Measurements from ENCODE around the gene SUSD2.
A peak's percentile ranks its signal among the peaks of the same experiment; 100 is the strongest.

DNA sequence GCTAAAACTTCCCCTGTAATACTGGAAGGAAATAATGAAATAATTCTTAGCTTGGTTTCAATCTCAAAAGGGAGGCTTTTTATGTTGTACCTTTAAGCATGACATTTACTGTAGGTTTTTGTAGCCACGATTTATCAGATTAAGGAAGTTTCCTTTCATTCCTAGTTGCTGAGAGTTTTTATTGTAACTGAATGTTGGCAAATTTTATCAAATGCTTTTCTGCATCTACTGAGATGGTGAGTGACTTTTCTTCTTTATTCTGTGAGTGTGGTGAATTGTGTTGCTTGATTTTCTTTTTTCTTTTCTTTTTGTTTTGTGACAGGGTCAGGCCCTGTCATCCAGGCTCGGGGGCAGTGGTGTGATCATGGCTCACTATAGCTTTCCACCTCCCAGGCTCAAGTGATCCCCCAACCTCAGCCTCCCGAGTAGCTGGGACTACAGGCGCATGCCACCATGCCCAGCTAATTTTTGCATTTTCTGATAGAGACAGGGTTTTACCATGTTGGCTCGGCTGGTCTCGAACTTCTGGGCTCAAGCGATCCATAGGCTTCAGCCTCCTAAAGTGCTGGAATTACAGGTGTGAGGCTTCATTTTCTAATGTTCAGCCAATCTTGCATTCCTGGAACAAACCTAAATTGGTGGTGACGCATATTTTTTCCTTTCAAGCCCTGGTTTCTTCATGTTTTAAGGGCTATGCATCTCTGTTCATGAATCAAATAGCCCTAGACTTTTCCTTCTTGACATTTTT lies 26.2 kb downstream of the SUSD2 start:
- TF ChIP-seq SNAI2 (CRISPR knock-in tag; IDR thresholded peaks at IDR 0.05) (no peak), RARB (CRISPR knock-in tag; IDR thresholded peaks at IDR 0.05) (no peak), PPARA (CRISPR knock-in tag; IDR thresholded peaks at IDR 0.05; ENCODE audit: borderline replicate concordance) (no peak), TCF4 (CRISPR knock-in tag; IDR thresholded peaks at IDR 0.05; ENCODE audit: borderline replicate concordance) (no peak), CSDC2 (CRISPR knock-in tag; IDR thresholded peaks at IDR 0.05) (no peak), ZFP3 (CRISPR knock-in tag; IDR thresholded peaks at IDR 0.05) (no peak), OSR1 (CRISPR knock-in tag; IDR thresholded peaks at IDR 0.05) (no peak)
- TF ChIP-seq, protein P1, sequence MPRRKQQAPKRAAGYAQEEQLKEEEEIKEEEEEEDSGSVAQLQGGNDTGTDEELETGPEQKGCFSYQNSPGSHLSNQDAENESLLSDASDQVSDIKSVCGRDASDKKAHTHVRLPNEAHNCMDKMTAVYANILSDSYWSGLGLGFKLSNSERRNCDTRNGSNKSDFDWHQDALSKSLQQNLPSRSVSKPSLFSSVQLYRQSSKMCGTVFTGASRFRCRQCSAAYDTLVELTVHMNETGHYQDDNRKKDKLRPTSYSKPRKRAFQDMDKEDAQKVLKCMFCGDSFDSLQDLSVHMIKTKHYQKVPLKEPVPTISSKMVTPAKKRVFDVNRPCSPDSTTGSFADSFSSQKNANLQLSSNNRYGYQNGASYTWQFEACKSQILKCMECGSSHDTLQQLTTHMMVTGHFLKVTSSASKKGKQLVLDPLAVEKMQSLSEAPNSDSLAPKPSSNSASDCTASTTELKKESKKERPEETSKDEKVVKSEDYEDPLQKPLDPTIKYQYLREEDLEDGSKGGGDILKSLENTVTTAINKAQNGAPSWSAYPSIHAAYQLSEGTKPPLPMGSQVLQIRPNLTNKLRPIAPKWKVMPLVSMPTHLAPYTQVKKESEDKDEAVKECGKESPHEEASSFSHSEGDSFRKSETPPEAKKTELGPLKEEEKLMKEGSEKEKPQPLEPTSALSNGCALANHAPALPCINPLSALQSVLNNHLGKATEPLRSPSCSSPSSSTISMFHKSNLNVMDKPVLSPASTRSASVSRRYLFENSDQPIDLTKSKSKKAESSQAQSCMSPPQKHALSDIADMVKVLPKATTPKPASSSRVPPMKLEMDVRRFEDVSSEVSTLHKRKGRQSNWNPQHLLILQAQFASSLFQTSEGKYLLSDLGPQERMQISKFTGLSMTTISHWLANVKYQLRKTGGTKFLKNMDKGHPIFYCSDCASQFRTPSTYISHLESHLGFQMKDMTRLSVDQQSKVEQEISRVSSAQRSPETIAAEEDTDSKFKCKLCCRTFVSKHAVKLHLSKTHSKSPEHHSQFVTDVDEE (CRISPR knock-in tag; IDR thresholded peaks at IDR 0.05) = no peak
- TF ChIP-seq, protein P2, sequence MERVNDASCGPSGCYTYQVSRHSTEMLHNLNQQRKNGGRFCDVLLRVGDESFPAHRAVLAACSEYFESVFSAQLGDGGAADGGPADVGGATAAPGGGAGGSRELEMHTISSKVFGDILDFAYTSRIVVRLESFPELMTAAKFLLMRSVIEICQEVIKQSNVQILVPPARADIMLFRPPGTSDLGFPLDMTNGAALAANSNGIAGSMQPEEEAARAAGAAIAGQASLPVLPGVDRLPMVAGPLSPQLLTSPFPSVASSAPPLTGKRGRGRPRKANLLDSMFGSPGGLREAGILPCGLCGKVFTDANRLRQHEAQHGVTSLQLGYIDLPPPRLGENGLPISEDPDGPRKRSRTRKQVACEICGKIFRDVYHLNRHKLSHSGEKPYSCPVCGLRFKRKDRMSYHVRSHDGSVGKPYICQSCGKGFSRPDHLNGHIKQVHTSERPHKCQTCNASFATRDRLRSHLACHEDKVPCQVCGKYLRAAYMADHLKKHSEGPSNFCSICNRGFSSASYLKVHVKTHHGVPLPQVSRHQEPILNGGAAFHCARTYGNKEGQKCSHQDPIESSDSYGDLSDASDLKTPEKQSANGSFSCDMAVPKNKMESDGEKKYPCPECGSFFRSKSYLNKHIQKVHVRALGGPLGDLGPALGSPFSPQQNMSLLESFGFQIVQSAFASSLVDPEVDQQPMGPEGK (CRISPR knock-in tag; IDR thresholded peaks at IDR 0.05; ENCODE audit: borderline replicate concordance) = peak; percentile 51; the same call in 1 of the 2 replicates

Data from SK-N-SH treated with all-trans-retinoic acid at 6 μM for 48 hours (cell line).